ENCODE measurements around the gene SAPCD2.

The SAPCD2 gene

GRCh38 chr9:137046088-137046787 is 24.1 kb downstream of the SAPCD2 start, which contains the start of gene NPDC1:
TSS of gene NPDC1 (minus strand) at chr9:137046177. CDS start at chr9:137045989, 188 bp downstream.
- H3K4me3 ChIP-seq (ENCODE audit: low read depth, low read length) = no peak within 1 kb of the TSS
- TF ChIP-seq, protein P1, sequence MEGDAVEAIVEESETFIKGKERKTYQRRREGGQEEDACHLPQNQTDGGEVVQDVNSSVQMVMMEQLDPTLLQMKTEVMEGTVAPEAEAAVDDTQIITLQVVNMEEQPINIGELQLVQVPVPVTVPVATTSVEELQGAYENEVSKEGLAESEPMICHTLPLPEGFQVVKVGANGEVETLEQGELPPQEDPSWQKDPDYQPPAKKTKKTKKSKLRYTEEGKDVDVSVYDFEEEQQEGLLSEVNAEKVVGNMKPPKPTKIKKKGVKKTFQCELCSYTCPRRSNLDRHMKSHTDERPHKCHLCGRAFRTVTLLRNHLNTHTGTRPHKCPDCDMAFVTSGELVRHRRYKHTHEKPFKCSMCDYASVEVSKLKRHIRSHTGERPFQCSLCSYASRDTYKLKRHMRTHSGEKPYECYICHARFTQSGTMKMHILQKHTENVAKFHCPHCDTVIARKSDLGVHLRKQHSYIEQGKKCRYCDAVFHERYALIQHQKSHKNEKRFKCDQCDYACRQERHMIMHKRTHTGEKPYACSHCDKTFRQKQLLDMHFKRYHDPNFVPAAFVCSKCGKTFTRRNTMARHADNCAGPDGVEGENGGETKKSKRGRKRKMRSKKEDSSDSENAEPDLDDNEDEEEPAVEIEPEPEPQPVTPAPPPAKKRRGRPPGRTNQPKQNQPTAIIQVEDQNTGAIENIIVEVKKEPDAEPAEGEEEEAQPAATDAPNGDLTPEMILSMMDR (IDR thresholded peaks at IDR 0.05; ENCODE audit: borderline replicate concordance, insufficient read depth, low read depth, low read length) = peak; percentile 92

GRCh38 chr9:137045294-137046087 is 24.9 kb downstream of the SAPCD2 start:
- TF ChIP-seq, protein P1 (IDR thresholded peaks at IDR 0.05; ENCODE audit: borderline replicate concordance, insufficient read depth, low read depth, low read length) = no peak
- H3K4me3 ChIP-seq (ENCODE audit: low read depth, low read length) = no peak overlapping the region

DNA sequence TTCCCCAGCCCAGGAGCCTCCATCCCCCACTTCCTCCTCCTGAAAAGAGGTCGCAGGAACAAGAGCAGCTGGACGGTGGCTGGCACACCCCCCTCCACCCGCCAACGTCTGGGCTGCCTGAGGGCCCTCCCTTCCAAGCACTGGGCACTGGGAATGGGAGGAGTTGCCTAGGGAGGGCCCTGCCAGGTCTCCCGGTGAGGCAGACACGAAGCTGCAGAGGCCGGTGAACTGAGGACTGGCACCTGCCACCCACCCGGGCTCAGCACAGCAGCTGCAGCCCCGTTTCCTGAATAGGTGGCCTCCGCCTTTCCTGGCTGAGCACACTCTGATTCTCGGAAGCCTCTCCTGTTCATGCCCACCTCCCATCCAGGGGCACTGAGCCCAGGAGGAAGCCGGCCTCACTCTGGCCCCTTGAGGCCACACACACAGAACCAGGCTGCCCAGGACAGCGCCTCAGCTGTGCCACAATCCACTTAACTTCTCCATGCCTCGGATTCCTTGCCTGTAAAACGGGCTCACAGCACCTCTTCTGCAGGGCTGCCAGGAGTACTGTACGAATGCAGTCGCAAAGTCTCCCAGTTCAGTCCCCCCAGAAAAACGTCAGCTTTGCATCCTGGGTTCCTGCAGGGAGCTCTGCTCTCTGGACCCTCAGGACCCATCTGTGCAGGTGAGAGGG is 25.7 kb downstream of the SAPCD2 start:
- H3K4me3 ChIP-seq (ENCODE audit: low read depth, low read length) = no peak overlapping the region
- TF ChIP-seq, protein P1 (IDR thresholded peaks at IDR 0.05; ENCODE audit: borderline replicate concordance, insufficient read depth, low read depth, low read length) = no peak

GRCh38 chr9:137044037-137044436 is 26.3 kb downstream of the SAPCD2 start:
- H3K4me3 ChIP-seq (ENCODE audit: low read depth, low read length) = no peak overlapping the region
- TF ChIP-seq, protein P1 (IDR thresholded peaks at IDR 0.05; ENCODE audit: borderline replicate concordance, insufficient read depth, low read depth, low read length) = no peak

DNA sequence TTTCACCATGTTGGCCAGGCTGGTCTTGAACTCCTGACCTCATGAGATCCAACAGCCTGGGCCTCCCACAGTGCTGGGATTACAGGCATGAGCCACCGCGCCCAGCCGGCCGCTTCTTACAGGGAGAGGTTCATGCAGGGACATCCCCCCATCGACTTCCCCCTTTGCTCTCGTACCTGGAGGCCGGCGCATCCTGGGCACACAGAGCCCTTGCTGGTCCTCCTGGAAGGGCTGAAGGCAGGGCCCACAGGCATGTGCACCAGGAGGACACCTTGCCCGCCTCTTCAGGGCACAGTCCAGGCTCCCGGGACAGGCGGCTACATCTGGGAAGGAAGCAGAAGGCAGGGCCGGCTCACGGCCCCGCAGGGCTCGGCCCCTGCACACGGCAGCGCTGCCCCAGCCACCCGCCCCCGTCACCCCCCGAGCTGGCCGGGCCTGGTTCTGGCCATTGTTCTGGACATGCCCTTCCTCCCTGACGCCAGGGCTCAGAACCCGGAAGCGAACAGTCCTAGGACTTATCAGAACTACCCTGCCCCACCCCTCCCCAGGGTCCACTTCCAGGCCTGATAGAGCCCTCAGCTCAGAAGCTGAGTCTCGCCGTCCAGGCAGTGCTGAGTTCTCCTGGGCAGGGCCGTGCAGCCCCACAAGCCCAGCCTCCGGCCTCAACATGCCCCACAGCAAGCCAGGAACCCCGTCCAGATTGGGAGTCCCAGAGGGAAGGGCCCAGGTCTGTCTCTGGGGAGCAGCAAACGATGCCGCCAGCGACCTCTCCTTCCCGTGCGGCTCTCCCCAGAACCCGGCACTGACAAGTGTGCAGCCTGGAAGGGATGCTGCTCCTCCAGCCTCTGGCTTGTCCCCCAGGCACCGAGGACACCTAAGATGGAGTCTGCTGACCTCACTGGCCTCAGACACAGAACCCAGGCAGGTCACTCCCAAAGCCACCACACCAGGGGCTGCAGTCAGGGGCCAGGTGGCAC is 27.3 kb downstream of the SAPCD2 start:
- TF ChIP-seq, protein P1 (IDR thresholded peaks at IDR 0.05; ENCODE audit: borderline replicate concordance, insufficient read depth, low read depth, low read length) = no peak
- H3K4me3 ChIP-seq (ENCODE audit: low read depth, low read length) = no peak overlapping the region

- TF ChIP-seq, protein P1 (IDR thresholded peaks at IDR 0.05; ENCODE audit: borderline replicate concordance, insufficient read depth, low read depth, low read length) = no peak
- H3K4me3 ChIP-seq (ENCODE audit: low read depth, low read length) = no peak overlapping the region
These were observed 29.2 kb downstream of the SAPCD2 start for GRCh38 chr9:137041124-137041523.

All from GM12875 (cell line).